Measurements from ENCODE around the gene GIGYF1. TPM values are rescaled to one million over a fixed set of nuclear protein-coding genes. Genes with fewer than 3 reads are reported as not detected.
"Not testable (repeated sequence)": the region's sequence is repeated elsewhere in the genome, so short reads cannot be mapped to it uniquely, and the experiment has no call there.

GIGYF1 gene
- total and polyA plus RNA-seq, 2 experiments from 2014 or later, result 14.0 to 53.2 TPM

DNA sequence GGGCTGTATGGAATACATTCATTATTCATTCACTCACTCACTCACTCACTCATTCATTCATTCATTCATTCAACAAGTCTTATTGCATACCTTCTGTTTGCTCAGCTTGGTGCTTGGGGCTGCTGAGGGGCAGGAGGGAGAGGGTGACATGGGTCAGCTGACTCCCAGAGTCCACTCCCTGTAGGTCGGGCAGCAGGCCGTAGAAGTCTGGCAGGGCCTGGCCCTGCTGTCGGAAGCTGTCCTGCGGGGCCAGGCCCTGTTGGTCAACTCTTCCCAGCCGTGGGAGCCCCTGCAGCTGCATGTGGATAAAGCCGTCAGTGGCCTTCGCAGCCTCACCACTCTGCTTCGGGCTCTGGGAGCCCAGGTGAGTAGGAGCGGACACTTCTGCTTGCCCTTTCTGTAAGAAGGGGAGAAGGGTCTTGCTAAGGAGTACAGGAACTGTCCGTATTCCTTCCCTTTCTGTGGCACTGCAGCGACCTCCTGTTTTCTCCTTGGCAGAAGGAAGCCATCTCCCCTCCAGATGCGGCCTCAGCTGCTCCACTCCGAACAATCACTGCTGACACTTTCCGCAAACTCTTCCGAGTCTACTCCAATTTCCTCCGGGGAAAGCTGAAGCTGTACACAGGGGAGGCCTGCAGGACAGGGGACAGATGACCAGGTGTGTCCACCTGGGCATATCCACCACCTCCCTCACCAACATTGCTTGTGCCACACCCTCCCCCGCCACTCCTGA, 28.6 kb upstream of the GIGYF1 start:
- Histone ChIP-seq H3K9me3 (ENCODE audit: low read depth) (no peaks in the 10 kb centered on the region), H3K4me1 (ENCODE audit: low read depth) (no peaks in the 10 kb centered on the region), H3K27ac (no peak overlapping the region), H3K36me3 (no peaks in the 10 kb centered on the region), H3K4me3 (no peak overlapping the region), H3K27me3 (peaks cover 35% of the 10 kb centered on the region)
- no peak for TF ChIP-seq CTCF (IDR thresholded peaks at IDR 0.05; ENCODE audit: low read depth, low read length)
- DNase-seq (ENCODE audit: low read depth in 1 of 2, low spot score in 1 of 2), result no peak

DNA sequence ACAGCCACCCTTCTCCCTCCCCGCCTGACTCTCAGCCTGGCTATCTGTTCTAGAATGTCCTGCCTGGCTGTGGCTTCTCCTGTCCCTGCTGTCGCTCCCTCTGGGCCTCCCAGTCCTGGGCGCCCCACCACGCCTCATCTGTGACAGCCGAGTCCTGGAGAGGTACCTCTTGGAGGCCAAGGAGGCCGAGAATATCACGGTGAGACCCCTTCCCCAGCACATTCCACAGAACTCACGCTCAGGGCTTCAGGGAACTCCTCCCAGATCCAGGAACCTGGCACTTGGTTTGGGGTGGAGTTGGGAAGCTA, 27.4 kb upstream of the GIGYF1 start:
- DNase-seq (ENCODE audit: low read depth in 1 of 2, low spot score in 1 of 2), result no peak
- Histone ChIP-seq H3K27ac (no peak overlapping the region), H3K9me3 (ENCODE audit: low read depth) (no peaks in the 10 kb centered on the region), H3K36me3 (no peaks in the 10 kb centered on the region), H3K27me3 (peaks cover 35% of the 10 kb centered on the region), H3K4me3 (no peak overlapping the region), H3K4me1 (ENCODE audit: low read depth) (no peaks in the 10 kb centered on the region)
- no peak for TF ChIP-seq CTCF (IDR thresholded peaks at IDR 0.05; ENCODE audit: low read depth, low read length)

- DNase-seq (ENCODE audit: low read depth in 1 of 2, low spot score in 1 of 2), result peak in 1 of 2 donors; percentile 57
- H3K4me3 ChIP-seq, result peak overlapping the region; percentile 37
These were observed 26.8 kb upstream of the GIGYF1 start for GRCh38 chr7:100720671-100721504.

DNA sequence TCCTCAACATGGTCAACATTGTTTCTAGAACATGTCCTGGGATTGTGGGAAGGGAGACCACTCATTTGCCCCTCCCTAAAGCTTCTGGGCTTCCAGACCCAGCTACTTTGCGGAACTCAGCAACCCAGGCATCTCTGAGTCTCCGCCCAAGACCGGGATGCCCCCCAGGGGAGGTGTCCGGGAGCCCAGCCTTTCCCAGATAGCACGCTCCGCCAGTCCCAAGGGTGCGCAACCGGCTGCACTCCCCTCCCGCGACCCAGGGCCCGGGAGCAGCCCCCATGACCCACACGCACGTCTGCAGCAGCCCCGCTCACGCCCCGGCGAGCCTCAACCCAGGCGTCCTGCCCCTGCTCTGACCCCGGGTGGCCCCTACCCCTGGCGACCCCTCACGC, 26.2 kb upstream of the GIGYF1 start, which contains the start of gene EPO:
Gene EPO, plus strand, starts transcription at position 190 of the 392 bp plus-strand sequence. CDS start 513 bp downstream, outside the sequence.
- no peak for TF ChIP-seq CTCF (IDR thresholded peaks at IDR 0.05; ENCODE audit: low read depth, low read length)
- H3K27ac ChIP-seq, result no peak within 1 kb of the TSS
- peak within 1 kb of the TSS; percentile 37 for H3K4me3 ChIP-seq
- H3K4me1 ChIP-seq (ENCODE audit: low read depth), result no peaks in the 10 kb centered on the region
- no peaks in the 10 kb centered on the region for H3K9me3 ChIP-seq (ENCODE audit: low read depth)
- H3K27me3 ChIP-seq, result peaks cover 35% of the 10 kb centered on the region
- peak in 1 of 2 donors; percentile 12 for DNase-seq (ENCODE audit: low read depth in 1 of 2, low spot score in 1 of 2)
- no peaks in the 10 kb centered on the region for H3K36me3 ChIP-seq

More at GRCh38 chr7:100720671-100721504, 26.8 kb upstream of the GIGYF1 start:
- no peak overlapping the region for H3K27ac ChIP-seq
- H3K36me3 ChIP-seq, result no peaks in the 10 kb centered on the region
- H3K27me3 ChIP-seq, result peaks cover 35% of the 10 kb centered on the region
- no peaks in the 10 kb centered on the region for H3K4me1 ChIP-seq (ENCODE audit: low read depth)
- no peaks in the 10 kb centered on the region for H3K9me3 ChIP-seq (ENCODE audit: low read depth)
- TF ChIP-seq CTCF (IDR thresholded peaks at IDR 0.05; ENCODE audit: low read depth, low read length), result no peak

DNA sequence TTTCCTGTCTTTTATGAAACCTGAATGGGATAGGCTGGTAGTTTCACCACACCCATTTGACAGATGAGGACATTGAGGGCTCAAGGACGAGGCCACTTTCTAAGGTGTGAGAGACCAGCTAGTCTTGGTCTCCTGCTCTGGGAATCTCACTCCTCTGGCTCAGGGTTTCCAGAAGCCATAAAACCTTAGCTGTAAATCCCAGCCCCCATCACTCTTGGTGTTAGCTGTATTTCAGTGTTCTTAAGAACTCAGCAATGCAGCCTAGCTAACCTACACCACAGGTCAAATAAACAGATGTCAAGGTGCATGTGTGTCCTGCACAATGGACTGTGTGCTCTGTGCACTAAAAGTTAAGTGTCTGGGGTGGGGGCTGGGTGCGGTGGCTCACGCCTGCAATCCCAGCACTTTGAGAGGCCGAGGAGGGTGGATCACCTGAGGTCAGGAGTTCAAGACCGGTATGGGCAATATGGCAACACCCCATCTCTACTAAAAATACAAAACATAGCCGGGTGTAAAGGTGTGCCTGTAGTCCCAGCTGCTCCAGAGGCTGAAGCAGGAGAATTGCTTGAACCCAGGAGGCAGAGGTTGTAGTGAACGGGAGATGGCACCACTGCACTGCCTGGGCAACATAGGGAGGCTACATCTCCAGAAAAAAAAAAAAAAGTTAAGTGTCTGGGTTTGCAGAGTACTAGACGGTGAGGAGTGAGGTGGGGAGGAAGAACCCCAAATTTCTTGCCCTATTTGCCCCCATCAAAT, 25.7 kb upstream of the GIGYF1 start:
- Histone ChIP-seq H3K9me3 (ENCODE audit: low read depth) (no peaks in the 10 kb centered on the region), H3K27me3 (peaks cover 35% of the 10 kb centered on the region), H3K36me3 (no peaks in the 10 kb centered on the region), H3K4me1 (ENCODE audit: low read depth) (no peaks in the 10 kb centered on the region), H3K27ac (no peak overlapping the region), H3K4me3 (peak overlapping the region; percentile 37)
- peak; percentile 28 for TF ChIP-seq CTCF (IDR thresholded peaks at IDR 0.05; ENCODE audit: low read depth, low read length)
- peak in 1 of 2 donors; percentile 38 for DNase-seq (ENCODE audit: low read depth in 1 of 2, low spot score in 1 of 2)

GRCh38 chr7:100717073-100717472, 23.0 kb upstream of the GIGYF1 start:
- DNase-seq (ENCODE audit: low read depth in 1 of 2, low spot score in 1 of 2); H3K9me3 ChIP-seq (ENCODE audit: low read depth); H3K36me3 ChIP-seq; H3K27ac ChIP-seq; H3K4me1 ChIP-seq (ENCODE audit: low read depth); H3K4me3 ChIP-seq: not testable (repeated sequence)
- H3K27me3 ChIP-seq, result peaks cover 26% of the 10 kb centered on the region
